GM18868 (cell line): ENCODE results near the gene LAMA1.
"Not testable (repeated sequence)": the region's sequence is repeated elsewhere in the genome, so short reads cannot be mapped to it uniquely, and the experiment has no call there.

ENCODE experiments used
- ATAC-seq: cut with Tn5 transposase; IDR thresholded peaks from one replicate; pipeline ENCODE4 v1.9.1; 2021; ENCODE audit warnings: mild to moderate bottlenecking, moderate library complexity; ENCODE audit not compliant: unreplicated experiment

Gene LAMA1

DNA sequence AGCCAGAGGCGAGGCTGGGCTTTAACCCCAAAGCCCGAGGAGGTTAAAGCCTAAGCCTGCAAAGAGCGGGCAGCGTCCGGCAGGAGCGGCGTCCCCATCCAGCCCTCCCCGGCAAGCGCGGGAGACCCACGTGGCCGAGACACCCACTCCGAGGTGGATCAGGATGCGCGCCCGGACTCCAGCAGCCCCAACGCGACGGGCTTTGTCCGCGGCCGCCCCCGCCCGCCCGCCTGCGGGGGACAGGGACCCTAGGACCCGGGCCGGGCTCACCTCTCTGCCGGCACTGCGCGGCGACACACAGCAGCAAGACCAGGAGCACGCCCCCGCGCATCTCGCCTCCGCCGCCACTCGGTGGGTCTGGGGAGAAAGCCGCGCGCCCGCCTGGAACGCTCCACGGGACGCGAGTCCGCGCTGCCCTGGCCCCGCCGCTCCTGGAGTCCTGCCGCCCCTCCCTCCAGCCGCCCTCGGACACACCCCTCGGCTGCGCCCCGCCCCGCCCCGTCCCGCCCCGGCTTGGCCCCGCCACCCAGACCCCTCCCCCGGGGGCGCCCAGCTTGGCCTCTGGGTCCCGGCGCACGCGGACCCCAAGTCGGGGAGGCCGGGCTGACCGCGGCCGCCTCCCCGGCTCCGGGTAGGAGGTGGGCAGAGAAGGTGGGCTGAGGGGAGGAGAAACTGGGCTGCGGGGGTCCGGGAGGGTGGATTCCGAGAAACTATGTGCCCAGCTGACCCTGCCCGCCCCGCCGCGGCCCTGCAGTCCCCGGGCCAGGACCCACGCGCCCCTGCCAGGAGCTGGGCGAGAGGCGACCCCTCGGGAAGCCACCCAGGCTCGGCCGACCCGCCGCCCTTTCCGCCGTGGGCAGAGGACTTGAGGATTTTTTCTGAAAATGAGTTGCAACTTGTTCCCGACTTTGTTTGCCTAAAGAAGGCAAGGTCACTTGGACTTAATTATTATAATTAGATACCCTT lies at the start of gene LAMA1:
LAMA1 (minus strand) TSS at position 408 of the 966 bp plus-strand sequence; CDS start at position 331, 77 bp downstream.
- no peak for ATAC-seq

DNA sequence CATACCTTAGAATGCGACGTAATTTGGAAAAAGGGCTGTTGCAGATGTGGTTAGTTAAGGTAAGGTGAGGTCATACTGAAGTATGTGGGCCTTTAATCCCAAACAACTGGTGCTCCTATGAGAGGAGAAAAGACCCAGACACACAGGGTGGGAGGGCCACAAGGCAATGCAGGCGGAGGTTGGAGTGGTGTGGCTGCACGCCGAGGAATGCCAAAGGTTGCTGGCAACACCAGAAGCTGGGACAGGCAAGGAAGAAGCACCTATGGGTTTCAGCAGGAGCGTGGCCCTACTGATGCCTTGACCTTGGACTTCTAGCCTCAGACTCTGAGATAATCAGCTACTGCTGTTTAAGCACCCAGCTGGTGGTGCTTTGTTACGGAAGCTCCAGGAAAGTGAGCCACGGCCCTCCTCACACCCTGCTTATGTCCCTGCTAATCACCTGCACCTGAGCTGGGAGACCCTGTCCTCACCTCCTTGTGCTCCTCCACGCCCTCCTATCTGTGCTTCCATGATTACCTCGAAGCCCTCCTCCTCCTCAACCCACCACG lies 48.3 kb upstream of the LAMA1 start:
- no peak for ATAC-seq

GRCh38 chr18:7164323-7165004 lies 46.9 kb upstream of the LAMA1 start:
- no peak for ATAC-seq

GRCh38 chr18:7158216-7158615 lies 40.6 kb upstream of the LAMA1 start:
- ATAC-seq = no peak

DNA sequence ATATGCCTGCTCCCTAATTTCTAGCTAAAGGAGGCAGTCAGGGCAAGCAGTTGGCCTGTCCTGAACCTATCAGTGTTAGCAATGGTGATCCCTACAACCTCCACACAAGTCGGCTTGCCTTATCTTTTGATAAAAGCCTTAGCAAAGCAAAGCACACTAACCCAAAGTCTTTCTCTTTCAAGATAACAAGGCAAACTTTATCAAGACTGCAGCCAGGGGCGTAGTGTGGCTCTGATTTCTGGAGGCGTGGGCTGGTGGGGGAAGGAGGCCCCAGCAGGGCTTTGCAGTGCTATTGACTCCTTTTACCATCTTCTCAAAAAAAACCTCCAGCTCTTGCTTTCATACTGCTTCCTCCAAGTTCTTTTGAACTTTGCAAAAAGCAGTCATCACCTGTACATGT lies 40.2 kb upstream of the LAMA1 start:
- no peak for ATAC-seq

DNA sequence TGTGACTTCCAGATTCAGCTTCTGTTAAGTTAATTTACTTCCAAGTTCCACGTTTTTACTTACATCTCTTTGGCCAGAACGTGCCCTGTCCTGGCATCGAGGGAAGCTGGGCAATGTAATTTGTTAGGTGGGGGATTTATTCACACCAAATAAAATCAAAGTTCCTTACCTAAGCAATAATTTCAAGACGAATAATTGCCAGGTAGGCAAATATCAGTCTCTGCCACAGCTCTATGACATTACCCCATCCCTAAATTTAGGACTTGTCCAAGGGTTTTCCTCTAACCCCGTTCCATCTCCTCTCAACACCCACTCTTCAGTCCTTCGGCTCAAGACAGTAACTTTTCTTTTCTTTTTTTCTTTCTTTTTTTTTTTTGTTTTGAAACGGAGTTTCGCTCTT lies 38.3 kb upstream of the LAMA1 start:
- ATAC-seq = no peak

DNA sequence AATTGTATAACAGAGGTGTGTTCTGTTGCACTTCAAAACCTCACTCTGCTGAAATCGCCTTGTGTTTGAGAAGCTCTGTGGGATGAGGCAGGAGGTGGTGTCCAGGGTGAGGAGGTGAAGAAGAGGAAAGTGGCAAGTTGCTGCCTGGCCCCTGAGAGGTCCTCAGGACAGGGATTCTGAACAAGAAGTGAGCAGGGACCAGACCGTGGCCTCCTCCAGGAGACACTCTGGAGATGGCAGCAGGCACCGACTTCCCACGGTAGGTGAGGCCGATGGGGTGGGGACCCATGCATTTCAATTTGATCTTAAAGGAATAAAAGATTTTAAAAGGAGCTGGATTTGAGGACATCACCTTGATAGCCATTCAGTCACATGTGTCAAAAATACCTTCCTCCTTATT lies 37.5 kb upstream of the LAMA1 start:
- no peak for ATAC-seq

GRCh38 chr18:7152440-7152839 lies 34.8 kb upstream of the LAMA1 start:
- no peak for ATAC-seq

GRCh38 chr18:7147399-7147798 lies 29.8 kb upstream of the LAMA1 start:
- ATAC-seq = no peak

GRCh38 chr18:7146067-7146466 lies 28.5 kb upstream of the LAMA1 start:
- no peak for ATAC-seq

- not testable (repeated sequence) for ATAC-seq
These were observed 27.3 kb upstream of the LAMA1 start for GRCh38 chr18:7144921-7145320.

DNA sequence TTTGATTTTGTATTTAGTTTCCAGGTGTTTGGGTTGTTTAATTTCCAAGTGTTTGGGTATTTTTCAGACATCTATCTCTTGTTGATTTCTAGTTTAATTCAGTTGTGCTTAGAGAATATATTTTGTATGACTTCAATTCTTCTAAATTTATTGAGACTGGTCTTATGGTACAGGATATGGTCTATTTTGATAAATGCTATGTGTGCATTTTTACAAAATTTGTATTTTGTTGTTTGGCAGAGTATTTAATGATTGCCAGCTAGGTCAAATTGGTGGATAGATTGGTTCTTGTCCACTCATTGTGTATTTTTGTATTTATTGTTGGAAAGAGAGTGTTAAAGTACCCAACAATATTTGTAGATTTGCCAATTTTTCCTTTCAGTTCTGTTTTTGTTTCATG lies 23.7 kb upstream of the LAMA1 start:
- no peak for ATAC-seq

DNA sequence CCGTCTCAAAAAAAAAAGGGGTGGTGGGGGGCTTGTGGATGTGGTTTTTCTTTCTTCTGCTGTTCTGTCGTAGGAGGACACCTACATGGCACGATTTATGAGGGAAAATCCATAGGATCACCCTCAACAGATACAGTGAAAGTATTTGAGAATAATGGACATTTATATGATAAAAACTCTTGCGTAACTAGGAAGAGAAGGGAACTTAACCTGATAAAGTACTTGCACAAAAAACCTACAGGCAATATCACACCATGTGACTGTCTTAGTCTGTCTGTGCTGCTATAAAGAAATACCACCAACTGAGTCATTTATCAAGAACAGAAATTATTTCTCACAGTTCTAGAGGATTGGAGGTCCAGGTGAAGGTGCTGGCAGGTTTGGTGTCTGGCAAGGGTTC lies 21.8 kb upstream of the LAMA1 start:
- no peak for ATAC-seq

DNA sequence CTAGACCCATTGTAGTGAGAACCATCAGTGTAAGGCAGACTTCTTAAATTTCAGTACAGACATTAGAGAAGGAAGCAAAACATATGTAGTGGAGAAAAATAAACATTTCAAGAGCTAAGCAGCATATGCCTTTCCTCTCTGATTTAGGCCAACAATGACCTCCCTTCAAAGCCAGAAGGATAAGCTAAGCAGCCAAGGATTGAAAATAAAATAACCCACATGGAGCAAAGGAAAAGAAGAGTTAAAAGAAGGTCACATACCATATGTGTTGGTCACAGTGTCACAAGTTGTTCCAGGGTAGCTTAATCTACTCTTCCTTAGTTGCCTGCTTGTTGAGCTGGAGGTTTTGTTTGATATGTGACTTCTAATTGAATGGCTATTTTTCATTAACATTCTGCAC lies 15.6 kb upstream of the LAMA1 start:
- ATAC-seq = no peak

DNA sequence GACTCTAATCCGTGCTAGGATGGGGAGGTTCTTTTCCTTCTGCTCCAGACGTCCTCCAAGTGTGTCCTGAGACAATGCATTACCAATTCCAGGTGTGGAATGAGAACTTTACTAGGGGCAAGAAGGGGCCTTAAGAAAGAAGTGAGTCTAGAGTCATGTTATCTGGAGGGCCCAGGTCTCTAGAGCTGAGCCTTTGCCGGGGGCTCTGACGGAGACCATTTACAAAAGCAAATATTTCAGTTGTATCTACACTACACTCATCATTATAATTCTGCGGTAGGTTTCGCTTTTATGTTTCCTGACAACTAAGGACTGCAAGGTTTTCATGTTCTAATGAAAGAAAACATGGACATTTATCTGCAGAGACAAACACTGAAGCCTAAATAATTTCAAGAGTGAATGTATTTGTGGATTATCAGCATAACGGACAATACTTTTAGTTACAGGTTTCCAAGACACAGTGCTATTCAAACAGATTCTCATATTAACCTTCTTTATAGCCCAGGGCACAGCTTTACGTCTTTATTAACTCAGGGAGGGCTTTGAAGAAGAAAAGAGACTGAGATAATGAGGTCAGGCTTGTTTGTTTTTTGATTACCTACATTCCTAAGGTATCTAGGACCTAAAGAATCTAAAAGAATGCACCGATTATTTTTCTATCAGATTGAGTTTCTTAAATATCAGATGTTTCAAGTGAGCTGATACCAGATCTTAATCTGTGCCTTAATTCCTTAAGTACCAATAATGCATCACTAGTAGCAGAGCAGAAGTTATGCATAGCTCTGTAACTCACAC lies 15.0 kb upstream of the LAMA1 start:
- ATAC-seq = no peak

GRCh38 chr18:7122376-7122775 lies 4.8 kb upstream of the LAMA1 start:
- no peak for ATAC-seq

DNA sequence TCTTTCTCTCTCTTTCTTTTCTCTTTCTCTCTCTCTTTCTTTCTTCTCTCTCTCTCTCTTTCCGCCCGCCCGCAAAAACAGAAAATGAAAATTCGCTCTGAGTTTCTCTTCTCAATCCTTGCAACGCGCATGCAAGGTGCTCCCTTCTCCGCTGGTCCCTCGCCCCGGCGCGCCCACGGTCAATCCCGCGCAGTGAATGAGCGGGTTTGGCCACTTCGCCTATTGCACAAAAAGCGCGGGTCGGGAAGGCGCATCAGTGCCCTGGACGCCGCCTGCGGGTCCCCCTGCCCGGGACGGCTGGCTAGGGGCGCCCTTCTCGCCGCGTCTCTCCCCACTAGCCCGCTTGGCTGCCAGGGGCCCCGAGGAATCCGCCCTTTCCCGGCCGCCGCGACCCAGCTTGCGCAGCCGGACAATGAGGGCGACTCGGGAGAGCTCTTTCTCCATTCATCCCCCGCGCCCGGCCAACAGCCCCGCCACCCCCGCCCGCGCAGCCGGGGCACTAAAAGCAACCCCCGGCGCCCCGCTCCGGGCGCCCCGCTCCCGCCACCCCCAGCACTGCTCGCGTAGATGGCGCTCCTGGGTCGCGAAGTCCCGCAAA lies 706 bp downstream of the LAMA1 start:
- no peak for ATAC-seq

GRCh38 chr18:7116001-7116730 lies 1.4 kb downstream of the LAMA1 start:
- ATAC-seq = no peak

DNA sequence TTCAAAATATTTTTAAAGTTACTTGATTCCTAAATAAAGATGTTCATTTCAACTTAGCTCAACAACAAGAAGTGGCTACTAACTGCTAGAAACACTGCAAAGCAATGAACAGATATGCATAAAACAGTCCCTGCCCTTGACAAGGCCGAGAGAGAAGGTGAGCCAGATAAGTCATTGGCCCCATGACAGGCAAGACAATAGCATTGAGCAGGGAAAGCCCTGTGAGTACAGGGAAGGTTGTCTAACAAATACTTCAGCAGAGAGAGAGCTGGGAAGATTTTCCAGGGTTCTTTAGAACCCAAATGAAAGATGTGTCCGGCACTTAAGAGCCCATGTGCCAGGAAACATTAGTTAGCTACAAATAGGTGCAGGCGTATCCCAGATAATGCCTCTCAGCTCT lies 4.7 kb downstream of the LAMA1 start:
- ATAC-seq = no peak

DNA sequence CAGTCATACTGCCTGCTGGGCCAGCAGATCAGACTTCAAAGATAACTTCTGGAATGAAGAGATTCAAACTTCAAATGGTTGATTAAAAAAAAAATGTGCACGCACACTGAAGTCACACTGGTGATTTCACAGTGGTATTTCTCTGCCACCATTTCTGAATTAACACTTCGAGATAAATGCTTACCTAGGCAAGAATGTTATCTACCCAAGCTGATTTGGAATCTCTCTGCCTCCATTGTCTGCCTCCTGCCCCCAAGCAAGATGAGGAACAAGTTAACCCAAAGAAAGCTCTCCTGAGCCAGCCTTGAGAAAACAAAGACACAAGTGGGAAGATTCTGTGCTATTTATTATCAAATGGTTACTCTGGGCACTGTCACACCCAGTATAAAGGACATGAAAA lies 6.5 kb downstream of the LAMA1 start:
- ATAC-seq = no peak
